Gastroesophageal sphincter (tissue), 3 donors: ENCODE measurements around the gene APOL3.

Source experiments
- POLR2AphosphoS5 ChIP-seq: sonication (generic); formaldehyde crosslinking; IDR thresholded peaks from one replicate; pipeline ENCODE4 v1.6.1; 2017; ENCODE audit warnings: antibody characterized with exemption
- TF ChIP-seq, protein P1 (sequence below), 4 experiments: fragments of 200-600 bp in 2 of 4; fragments of 450-650 bp in 2 of 4; sonication (generic) in 1 of 4; IDR thresholded peaks; one replicate each; pipeline ENCODE4 v1.5.1; 2017 to 2019; ENCODE audit warnings: antibody characterized with exemption in 4 of 4, mild to moderate bottlenecking in 2 of 4, moderate library complexity in 2 of 4

DNA sequence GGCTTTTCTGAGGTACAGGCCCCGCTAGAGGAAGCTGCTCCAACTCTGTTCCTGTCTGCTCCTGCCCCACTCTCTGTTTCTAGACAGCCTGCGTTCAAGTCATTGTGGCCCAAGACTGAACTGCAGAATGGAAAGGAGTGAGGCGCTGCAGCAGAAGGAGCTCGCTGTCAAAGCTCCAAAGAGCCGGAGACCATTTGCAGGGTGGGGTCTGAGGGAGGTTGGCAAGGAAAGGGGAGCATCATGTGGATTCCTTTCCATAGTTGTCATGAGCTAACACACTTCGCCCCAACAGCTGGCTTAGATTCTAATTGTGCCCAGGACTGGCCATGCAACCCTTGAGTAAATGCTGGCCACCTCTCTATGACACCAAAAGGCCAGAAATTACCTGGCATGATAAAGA is 22.3 kb upstream of the APOL3 start:
- TF ChIP-seq, protein P1, sequence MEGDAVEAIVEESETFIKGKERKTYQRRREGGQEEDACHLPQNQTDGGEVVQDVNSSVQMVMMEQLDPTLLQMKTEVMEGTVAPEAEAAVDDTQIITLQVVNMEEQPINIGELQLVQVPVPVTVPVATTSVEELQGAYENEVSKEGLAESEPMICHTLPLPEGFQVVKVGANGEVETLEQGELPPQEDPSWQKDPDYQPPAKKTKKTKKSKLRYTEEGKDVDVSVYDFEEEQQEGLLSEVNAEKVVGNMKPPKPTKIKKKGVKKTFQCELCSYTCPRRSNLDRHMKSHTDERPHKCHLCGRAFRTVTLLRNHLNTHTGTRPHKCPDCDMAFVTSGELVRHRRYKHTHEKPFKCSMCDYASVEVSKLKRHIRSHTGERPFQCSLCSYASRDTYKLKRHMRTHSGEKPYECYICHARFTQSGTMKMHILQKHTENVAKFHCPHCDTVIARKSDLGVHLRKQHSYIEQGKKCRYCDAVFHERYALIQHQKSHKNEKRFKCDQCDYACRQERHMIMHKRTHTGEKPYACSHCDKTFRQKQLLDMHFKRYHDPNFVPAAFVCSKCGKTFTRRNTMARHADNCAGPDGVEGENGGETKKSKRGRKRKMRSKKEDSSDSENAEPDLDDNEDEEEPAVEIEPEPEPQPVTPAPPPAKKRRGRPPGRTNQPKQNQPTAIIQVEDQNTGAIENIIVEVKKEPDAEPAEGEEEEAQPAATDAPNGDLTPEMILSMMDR (IDR thresholded peaks at IDR 0.05), result no peak
- no peak for TF ChIP-seq POLR2AphosphoS5
